ENCODE measurements around the gene YRDC.

YRDC gene

GRCh38 chr1:37765916-37766664 lies 41.9 kb downstream of the YRDC start:
- no peak for DNase-seq (ENCODE audit: low read depth)

DNA sequence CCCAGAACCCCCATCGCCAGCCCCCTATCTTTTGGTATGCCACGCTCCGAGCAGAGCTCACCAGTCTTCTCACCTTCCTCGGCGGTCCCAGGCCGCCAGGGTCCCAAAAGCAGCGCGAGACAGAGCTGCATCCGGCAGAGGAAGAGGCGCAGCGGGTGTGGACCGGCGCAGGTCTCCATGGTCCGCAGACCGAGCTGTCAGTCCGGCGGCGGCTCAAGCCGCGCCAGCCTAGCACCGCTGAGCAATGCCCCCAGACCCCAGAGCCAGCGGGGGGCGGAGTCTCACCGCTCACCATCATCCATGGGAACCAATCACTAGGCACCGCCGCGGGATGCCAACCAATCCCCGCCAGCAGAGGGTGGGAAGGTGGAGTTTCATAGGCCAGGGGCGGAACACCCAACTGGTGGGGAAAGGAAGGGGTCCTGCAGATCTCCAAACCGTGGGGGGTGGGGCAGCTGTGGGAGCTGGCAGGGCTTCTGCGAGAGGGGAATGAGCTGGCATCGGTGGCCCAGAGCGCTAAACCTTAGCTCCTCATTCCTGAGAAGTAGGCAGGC lies 43.0 kb downstream of the YRDC start, which contains the start of gene EPHA10:
TSS of gene EPHA10 (minus strand) at position 233 of the 554 bp plus-strand sequence. CDS start at position 179, 54 bp downstream.
- DNase-seq (ENCODE audit: low read depth) = no peak

DNA sequence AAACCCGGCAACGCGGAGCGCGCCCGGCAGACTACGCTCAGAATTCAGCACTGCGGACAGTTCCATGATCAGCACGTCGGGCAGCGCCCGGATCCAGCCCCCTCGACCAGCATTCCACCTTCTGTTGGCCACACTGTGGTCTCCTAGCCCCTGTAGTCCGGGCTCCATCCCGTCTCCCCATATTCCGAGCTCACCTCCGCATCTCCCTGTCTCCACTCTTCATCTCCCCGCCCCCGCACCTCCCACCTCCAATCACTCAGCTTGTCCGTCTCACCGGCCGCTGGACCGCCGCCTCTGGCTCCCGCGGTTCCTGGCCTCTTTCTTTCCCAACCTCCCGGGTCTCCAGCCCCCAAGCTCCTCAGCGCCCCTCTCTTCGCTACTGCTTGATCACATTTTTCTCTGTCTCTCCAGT lies 43.6 kb downstream of the YRDC start:
- peak; percentile 46 for DNase-seq (ENCODE audit: low read depth)

GRCh38 chr1:37763791-37764413 lies 44.1 kb downstream of the YRDC start:
- no peak for DNase-seq (ENCODE audit: low read depth)

DNA sequence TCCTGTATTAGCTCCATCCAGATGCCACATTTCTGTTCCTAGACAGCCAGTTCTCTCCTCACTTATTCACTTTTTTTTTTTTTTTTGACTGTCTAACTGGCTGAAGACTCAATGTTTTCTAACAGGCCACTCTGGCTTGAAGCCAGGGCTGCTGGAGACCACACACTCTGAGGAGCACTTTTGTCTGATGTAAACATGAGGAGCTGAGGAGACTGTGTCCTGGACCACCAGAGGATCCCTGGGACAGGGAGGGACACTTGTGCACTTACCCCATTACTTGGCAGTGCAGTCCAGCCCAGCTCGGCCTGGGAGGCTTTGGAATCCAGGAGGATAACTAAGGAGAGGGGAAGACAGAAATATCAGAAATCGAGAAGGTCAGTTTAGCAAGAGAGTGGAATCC lies 45.5 kb downstream of the YRDC start:
- DNase-seq (ENCODE audit: low read depth) = no peak

GRCh38 chr1:37761416-37762095 lies 46.5 kb downstream of the YRDC start:
- no peak for DNase-seq (ENCODE audit: low read depth)

GRCh38 chr1:37759451-37759850 lies 48.6 kb downstream of the YRDC start:
- DNase-seq (ENCODE audit: low read depth) = no peak

GRCh38 chr1:37755951-37756560 lies 52.0 kb downstream of the YRDC start:
- DNase-seq (ENCODE audit: low read depth) = no peak

GRCh38 chr1:37755290-37755689 lies 52.7 kb downstream of the YRDC start:
- DNase-seq (ENCODE audit: low read depth) = no peak

DNA sequence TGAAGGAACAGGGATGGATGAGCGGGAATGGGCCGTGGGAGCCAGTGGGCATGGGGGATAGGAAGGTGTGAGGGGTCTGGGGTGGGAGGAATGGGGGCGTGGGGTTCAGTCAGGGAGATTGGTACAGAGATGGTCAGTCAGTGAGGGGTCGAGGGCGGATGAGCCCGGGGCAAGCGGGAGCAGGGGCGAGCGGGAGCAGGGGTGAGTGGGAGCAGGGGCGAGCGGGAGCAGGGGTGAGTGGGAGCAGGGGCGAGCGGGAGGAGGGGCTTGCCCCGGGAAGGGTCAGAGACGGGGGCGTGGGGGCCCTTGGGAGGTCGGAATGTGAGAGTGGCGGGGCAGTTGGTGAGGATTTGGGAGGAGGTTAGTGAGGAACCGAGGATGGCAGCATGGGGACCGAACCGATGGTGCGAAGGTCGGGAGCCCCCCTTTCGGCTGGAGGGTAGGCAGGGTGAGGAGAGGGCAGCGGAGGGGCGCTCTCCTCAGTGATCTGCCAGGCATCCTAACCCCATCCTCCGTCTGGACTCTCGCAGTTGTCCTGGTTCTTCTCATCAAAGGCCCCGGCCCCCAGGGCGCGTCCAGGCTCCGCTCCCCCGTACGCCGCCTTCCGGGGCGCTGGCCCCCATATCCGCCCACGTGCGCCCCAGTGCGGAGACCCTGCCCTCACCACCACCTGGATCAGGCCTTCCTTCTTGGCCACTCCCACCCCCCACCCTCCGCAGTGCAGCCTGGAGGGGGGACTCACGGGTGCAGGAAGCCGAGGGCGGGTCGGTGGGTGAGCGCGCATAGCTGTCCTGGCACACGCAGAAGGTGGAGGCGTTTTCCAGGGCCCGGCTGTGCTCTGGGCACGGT lies 54.3 kb downstream of the YRDC start:
- no peak for DNase-seq (ENCODE audit: low read depth)
